CD14-positive monocyte (primary cell): ENCODE measurements around the gene P2RY6. TPM values are rescaled to one million over a fixed set of nuclear protein-coding genes. Genes with fewer than 3 reads are reported as not detected.

Experiments
- DNase-seq, 3 donors: peaks; one replicate each; pipeline ENCODE4 v3.0.0-alpha.2; 2011 to 2022
- H2AFZ ChIP-seq: 2 replicates; pipeline ENCODE4 v1.6.0; 2012; ENCODE audit warnings: mild to moderate bottlenecking, low read depth, low read length, inconsistent platforms; ENCODE audit not compliant: insufficient read depth, poor library complexity, severe bottlenecking
- H3K27ac ChIP-seq, 2 donors: 1 replicate in 1 of 2; 2 replicates in 1 of 2; pipeline ENCODE4 v1.5.1; 2012 to 2013; ENCODE audit warnings: low read length in 2 of 2, control low read depth in 1 of 2, inconsistent platforms in 1 of 2, low read depth in 1 of 2, mild to moderate bottlenecking in 1 of 2
- H3K27me3 ChIP-seq, 2 donors: one replicate each; pipeline versions ENCODE4 v1.6.0 to v1.6.1; 2011 to 2013; ENCODE audit warnings: low read length in 2 of 2; ENCODE audit not compliant: control insufficient read depth in 2 of 2, insufficient read depth in 2 of 2
- H3K36me3 ChIP-seq, 2 donors: replicated peaks in 1 of 2; 1 replicate in 1 of 2; 2 replicates in 1 of 2; pipeline versions ENCODE4 v1.5.1 to v1.6.1; 2012 to 2013; ENCODE audit warnings: low read length in 2 of 2, control low read depth in 1 of 2, inconsistent platforms in 1 of 2, mild to moderate bottlenecking in 1 of 2; ENCODE audit not compliant: insufficient read depth in 2 of 2, control insufficient read depth in 1 of 2
- H3K4me1 ChIP-seq, 2 donors: 1 replicate in 1 of 2; 2 replicates in 1 of 2; pipeline versions ENCODE4 v1.5.1 to v1.6.1; 2012 to 2013; ENCODE audit warnings: low read length in 2 of 2, control low read depth in 1 of 2, inconsistent platforms in 1 of 2, mild to moderate bottlenecking in 1 of 2, moderate library complexity in 1 of 2; ENCODE audit not compliant: insufficient read depth in 2 of 2, control insufficient read depth in 1 of 2
- H3K4me2 ChIP-seq: replicated peaks from 2 replicates; pipeline ENCODE3; 2012; ENCODE audit warnings: low read length, moderate library complexity, mild to moderate bottlenecking; ENCODE audit not compliant: poor library complexity, severe bottlenecking; ENCODE audit errors: extremely low read depth
- H3K4me3 ChIP-seq, 3 experiments: fragments of 200-600 bp in 1 of 3; sonication (generic) in 1 of 3; replicated peaks in 1 of 3; 1 replicate in 2 of 3; 2 replicates in 1 of 3; pipeline ENCODE4 v1.5.1; 2011 to 2013; ENCODE audit warnings: low read length in 3 of 3, mild to moderate bottlenecking in 3 of 3, control low read depth in 2 of 3, low read depth in 2 of 3, inconsistent platforms in 1 of 3, moderate library complexity in 1 of 3
- H3K79me2 ChIP-seq: 2 replicates; pipeline ENCODE4 v1.6.0; 2012; ENCODE audit warnings: mild to moderate bottlenecking, control low read depth, inconsistent platforms, low read length, moderate library complexity; ENCODE audit not compliant: insufficient read depth
- H3K9ac ChIP-seq: 2 replicates; pipeline ENCODE4 v1.6.0; 2017; ENCODE audit warnings: low read length, mild to moderate bottlenecking; ENCODE audit not compliant: insufficient read depth, poor library complexity, severe bottlenecking
- H3K9me3 ChIP-seq, 2 donors: replicated peaks in 1 of 2; 1 replicate in 1 of 2; 2 replicates in 1 of 2; pipeline versions ENCODE4 v1.5.1 to v1.6.1; 2012 to 2013; ENCODE audit warnings: low read length in 2 of 2, control low read depth in 1 of 2; ENCODE audit not compliant: control insufficient read depth in 1 of 2, insufficient read depth in 1 of 2
- H4K20me1 ChIP-seq: 2 replicates; pipeline ENCODE4 v1.6.0; 2012; ENCODE audit warnings: mild to moderate bottlenecking, low read length, control low read depth, moderate library complexity; ENCODE audit not compliant: insufficient read depth
- H3K27ac Mint-ChIP-seq, 7 donors: one replicate each; pipeline ENCODE4 v1.8.0; 2020; ENCODE audit warnings: mild to moderate bottlenecking in 7 of 7, mixed read lengths in 7 of 7, moderate library complexity in 6 of 7, inconsistent platforms in 2 of 7
- H3K27me3 Mint-ChIP-seq, 3 donors: one replicate each; pipeline ENCODE4 v1.8.0; 2021 to 2022; ENCODE audit warnings: low read depth in 3 of 3, mild to moderate bottlenecking in 3 of 3, mixed read lengths in 3 of 3, moderate library complexity in 3 of 3, inconsistent platforms in 1 of 3
- H3K36me3 Mint-ChIP-seq, 2 donors: one replicate each; pipeline ENCODE4 v1.8.0; 2020; ENCODE audit warnings: mixed read lengths in 2 of 2, inconsistent platforms in 1 of 2, mild to moderate bottlenecking in 1 of 2
- H3K4me1 Mint-ChIP-seq: one replicate; pipeline ENCODE4 v1.8.0; 2020; ENCODE audit warnings: mild to moderate bottlenecking, mixed read lengths
- H3K4me3 Mint-ChIP-seq, 2 donors: one replicate each; pipeline ENCODE4 v1.8.0; 2020; ENCODE audit warnings: mild to moderate bottlenecking in 2 of 2, mixed read lengths in 2 of 2, moderate library complexity in 1 of 2
- H3K9me3 Mint-ChIP-seq, 7 donors: one replicate each; pipeline ENCODE4 v1.8.0; 2020 to 2022; ENCODE audit warnings: mixed read lengths in 7 of 7, mild to moderate bottlenecking in 6 of 7, moderate library complexity in 6 of 7, inconsistent platforms in 2 of 7
- CTCF ChIP-seq: fragments of 200-600 bp; IDR thresholded peaks from one replicate; pipeline ENCODE4 v1.8.0; 2022; ENCODE audit warnings: antibody characterized with exemption, mild to moderate bottlenecking
- WGBS: methylation state at CpG from one replicate; pipeline ENCODE4 v1.1.5; 2013; ENCODE audit warnings: missing lambda C conversion rate; ENCODE audit not compliant: insufficient coverage; 5-methylcytosine and 5-hydroxymethylcytosine counted together
- intact Hi-C, 2 donors: fragments of 100-400 bp; cut with micrococcal nuclease; formaldehyde crosslinking; loops; one replicate each; pipeline versions ENCODE4 v1.15.0 to v1.15.1; 2023
- polyA plus RNA-seq, 3 donors: library from polyadenylated mRNA; depleted of rRNA in 1 of 3; unstranded in 2 of 3; stranded (reverse) in 1 of 3; fragments of 300-500 nt in 2 of 3; fragments of >200 nt in 1 of 3; fragmentation: Illumina TruSeq in 2 of 3; gene quantifications; 1 replicate in 2 of 3; 2 replicates in 1 of 3; pipeline ENCODE4 v1.2.3, GENCODE V29; 2012 to 2021

P2RY6 gene
- polyA plus RNA-seq, 3 donors = 1.7 to 5.1 (median 1.8) TPM

GRCh38 chr11:73333173-73333572 lies 61.0 kb downstream of the P2RY6 start:
- no peak overlapping the region for H2AFZ ChIP-seq
- no peaks in the 10 kb centered on the region for H3K79me2 ChIP-seq
- no peak overlapping the region for H3K4me3 Mint-ChIP-seq
- no peak for TF ChIP-seq CTCF
- no peak overlapping the region for H3K27ac ChIP-seq
- WGBS = 100% methylated on average over 9 of the region's 11 CpGs
- intact Hi-C loops = no loop called here
- H3K36me3 ChIP-seq = no peaks in the 10 kb centered on the region
- peaks cover 7% of the 10 kb centered on the region for H3K4me1 Mint-ChIP-seq
- DNase-seq = no peak
- H3K4me2 ChIP-seq = no peak overlapping the region
- H3K27ac Mint-ChIP-seq = no peak overlapping the region
- peaks cover 0 to 1% (median 0%) of the 10 kb centered on the region in 7 donors for H3K9me3 Mint-ChIP-seq
- H4K20me1 ChIP-seq = no peaks in the 10 kb centered on the region
- peaks cover 0 to 3% (median 2%) of the 10 kb centered on the region in 3 donors for H3K27me3 Mint-ChIP-seq
- H3K9me3 ChIP-seq = no peaks in the 10 kb centered on the region
- H3K9ac ChIP-seq = no peak overlapping the region
- no peak overlapping the region for H3K4me3 ChIP-seq
- H3K27me3 ChIP-seq = no peaks in the 10 kb centered on the region
- no peaks in the 10 kb centered on the region for H3K36me3 Mint-ChIP-seq
- H3K4me1 ChIP-seq = peaks cover 2 to 6% of the 10 kb centered on the region in 2 donors

GRCh38 chr11:73333640-73334383 lies 61.7 kb downstream of the P2RY6 start:
- H3K9ac ChIP-seq = no peak overlapping the region
- no peaks in the 10 kb centered on the region for H3K36me3 ChIP-seq
- no peak overlapping the region for H3K4me3 ChIP-seq
- H3K36me3 Mint-ChIP-seq = no peaks in the 10 kb centered on the region
- H3K4me3 Mint-ChIP-seq = no peak overlapping the region
- H3K9me3 ChIP-seq = no peaks in the 10 kb centered on the region
- intact Hi-C loops = no loop called here
- peak overlapping the region in 2 of 7 donors; percentile 3 to 21 for H3K27ac Mint-ChIP-seq
- H3K4me1 ChIP-seq = peaks cover 2 to 6% of the 10 kb centered on the region in 2 donors
- no peak for DNase-seq
- H3K27me3 ChIP-seq = no peaks in the 10 kb centered on the region
- no peaks in the 10 kb centered on the region for H4K20me1 ChIP-seq
- peaks cover 0 to 3% (median 2%) of the 10 kb centered on the region in 3 donors for H3K27me3 Mint-ChIP-seq
- WGBS = 77% methylated on average over 2 of the region's 4 CpGs
- no peak overlapping the region for H2AFZ ChIP-seq
- no peak overlapping the region for H3K4me2 ChIP-seq
- no peaks in the 10 kb centered on the region for H3K9me3 Mint-ChIP-seq
- peaks cover 7% of the 10 kb centered on the region for H3K4me1 Mint-ChIP-seq
- no peak overlapping the region for H3K27ac ChIP-seq
- TF ChIP-seq CTCF = no peak
- no peaks in the 10 kb centered on the region for H3K79me2 ChIP-seq
